HepG2 (cell line): ENCODE measurements around the gene KIAA0825.

Experiments used
- JUNB ChIP-seq: sonication (generic); formaldehyde crosslinking; IDR thresholded peaks from 2 replicates; pipeline ENCODE4 v1.8.0; 2022; ENCODE audit warnings: missing genetic modification reagents, mild to moderate bottlenecking, borderline replicate concordance
- PHB2 ChIP-seq: fragments of 450-650 bp; IDR thresholded peaks from 2 replicates; pipeline ENCODE4 v1.6.1; 2018; ENCODE audit not compliant: partially characterized antibody
- REXO4 ChIP-seq: sonication (generic); formaldehyde crosslinking; IDR thresholded peaks from 2 replicates; pipeline ENCODE4 v1.8.0; 2022; ENCODE audit warnings: missing genetic modification reagents, mild to moderate bottlenecking, borderline replicate concordance
- WIZ ChIP-seq: sonication (generic); formaldehyde crosslinking; IDR thresholded peaks from 2 replicates; pipeline ENCODE4 v1.5.1; 2020; ENCODE audit warnings: mild to moderate bottlenecking, missing genetic modification reagents
- TF ChIP-seq, protein P1 (sequence below): sonication (generic); formaldehyde crosslinking; IDR thresholded peaks from 2 replicates; pipeline ENCODE4 v1.8.1; 2023; ENCODE audit warnings: missing genetic modification reagents, inconsistent platforms, borderline replicate concordance

DNA sequence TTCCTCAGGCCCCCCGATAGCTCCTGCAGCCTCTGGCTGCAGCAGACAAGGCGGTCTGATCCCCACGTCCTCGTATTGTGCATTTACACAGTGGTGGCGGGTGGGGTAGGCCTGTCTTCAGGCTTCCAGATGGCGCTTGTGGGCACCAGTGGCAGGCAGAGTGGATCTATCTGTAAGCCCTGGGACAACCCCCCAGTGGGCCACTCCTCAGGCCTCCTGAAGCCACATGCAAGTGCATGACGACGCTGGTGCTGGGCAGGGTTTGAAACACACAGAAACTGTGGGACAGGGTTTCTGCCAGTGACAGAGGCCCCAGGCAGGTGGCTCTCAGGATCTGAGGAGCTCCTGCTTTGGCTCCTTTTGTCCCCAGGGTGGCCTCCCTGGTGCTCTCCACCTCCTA lies 42.1 kb upstream of the KIAA0825 start:
- no peak for TF ChIP-seq PHB2
- TF ChIP-seq JUNB (CRISPR knock-in tag) = no peak
- no peak for TF ChIP-seq WIZ (CRISPR knock-in tag)
- TF ChIP-seq, protein P1, sequence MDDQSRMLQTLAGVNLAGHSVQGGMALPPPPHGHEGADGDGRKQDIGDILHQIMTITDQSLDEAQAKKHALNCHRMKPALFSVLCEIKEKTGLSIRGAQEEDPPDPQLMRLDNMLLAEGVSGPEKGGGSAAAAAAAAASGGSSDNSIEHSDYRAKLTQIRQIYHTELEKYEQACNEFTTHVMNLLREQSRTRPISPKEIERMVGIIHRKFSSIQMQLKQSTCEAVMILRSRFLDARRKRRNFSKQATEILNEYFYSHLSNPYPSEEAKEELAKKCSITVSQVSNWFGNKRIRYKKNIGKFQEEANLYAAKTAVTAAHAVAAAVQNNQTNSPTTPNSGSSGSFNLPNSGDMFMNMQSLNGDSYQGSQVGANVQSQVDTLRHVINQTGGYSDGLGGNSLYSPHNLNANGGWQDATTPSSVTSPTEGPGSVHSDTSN (CRISPR knock-in tag) = no peak
- no peak for TF ChIP-seq REXO4
